Memory B cell (primary cell): Measurements from ENCODE around the gene BTRC.
"Not testable (repeated sequence)": the region's sequence is repeated elsewhere in the genome, so short reads cannot be mapped to it uniquely, and the experiment has no call there.

ENCODE experiments used
- ATAC-seq: fragments of 150-1000 bp; cut with Tn5 transposase; 2 replicates; pipeline ENCODE4 v1.10.0; 2021; ENCODE audit warnings: low read depth, mild to moderate bottlenecking, moderate library complexity
- DNase-seq, 2 donors: peaks; one replicate each; pipeline ENCODE4 v3.0.0; 2022; ENCODE audit warnings: low spot score in 2 of 2
- H3K27ac Mint-ChIP-seq: one replicate; pipeline ENCODE4 v1.8.0; 2022; ENCODE audit warnings: mild to moderate bottlenecking, moderate library complexity, mixed read lengths
- H3K27me3 Mint-ChIP-seq: one replicate; pipeline ENCODE4 v1.8.0; 2022; ENCODE audit warnings: mixed read lengths
- H3K36me3 Mint-ChIP-seq: one replicate; pipeline ENCODE4 v1.8.0; 2022; ENCODE audit warnings: mild to moderate bottlenecking, mixed read lengths
- H3K4me1 Mint-ChIP-seq: one replicate; pipeline ENCODE4 v1.8.0; 2022; ENCODE audit warnings: mixed read lengths
- H3K4me3 Mint-ChIP-seq: one replicate; pipeline ENCODE4 v1.8.0; 2022; ENCODE audit warnings: mild to moderate bottlenecking, moderate library complexity, mixed read lengths
- H3K9me3 Mint-ChIP-seq: one replicate; pipeline ENCODE4 v1.8.0; 2022; ENCODE audit warnings: mixed read lengths

BTRC gene

DNA sequence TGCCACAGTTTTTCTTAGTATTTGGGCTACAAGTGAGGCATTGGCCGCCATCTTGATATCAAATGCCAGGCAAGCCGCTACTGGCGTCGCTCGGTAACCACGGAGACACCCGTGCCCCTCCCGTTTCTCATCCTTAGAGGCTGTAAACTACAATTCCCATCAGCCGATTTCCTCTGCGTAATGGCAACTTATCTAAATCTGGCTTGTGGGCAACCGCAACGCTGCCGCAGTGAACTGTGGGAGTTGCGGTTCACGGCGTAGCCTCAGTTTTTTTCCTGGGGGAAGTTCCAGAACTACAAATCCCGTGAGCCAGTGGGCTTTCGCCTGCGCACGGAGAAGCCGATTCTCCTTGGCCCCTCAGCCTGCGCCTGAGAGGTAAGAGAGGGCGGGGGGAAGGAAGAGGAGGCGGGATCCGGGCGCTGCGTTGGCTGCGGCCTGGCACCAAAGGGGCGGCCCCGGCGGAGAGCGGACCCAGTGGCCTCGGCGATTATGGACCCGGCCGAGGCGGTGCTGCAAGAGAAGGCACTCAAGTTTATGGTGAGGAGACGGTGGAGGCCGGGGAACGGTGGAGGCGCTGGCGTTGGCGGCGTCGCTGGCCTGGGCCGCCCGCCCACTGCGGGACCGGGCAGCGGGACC lies at the start of gene BTRC:
TSS of gene BTRC (plus strand) at position 474 of the 636 bp plus-strand sequence. CDS start at position 490, 16 bp downstream.
- Mint-ChIP-seq H3K36me3 (peaks cover 5% of the 10 kb centered on the region), H3K27me3 (peaks cover 8% of the 10 kb centered on the region), H3K4me3 (peak within 1 kb of the TSS; percentile 99), H3K4me1 (peaks cover 12% of the 10 kb centered on the region), H3K9me3 (no peaks in the 10 kb centered on the region), H3K27ac (peak within 1 kb of the TSS; percentile 98)
- DNase-seq (peak; percentile 89 to 93), ATAC-seq (peak; percentile 90)

GRCh38 chr10:101304316-101304715 lies 49.6 kb upstream of the BTRC start:
- Mint-ChIP-seq H3K36me3 (no peaks in the 10 kb centered on the region), H3K9me3 (no peaks in the 10 kb centered on the region), H3K4me3 (no peak overlapping the region), H3K27me3 (peaks cover 23% of the 10 kb centered on the region), H3K4me1 (no peaks in the 10 kb centered on the region), H3K27ac (no peak overlapping the region)
- no peak for DNase-seq
- ATAC-seq = no peak

- Mint-ChIP-seq H3K27me3 (peaks cover 23% of the 10 kb centered on the region), H3K36me3 (no peaks in the 10 kb centered on the region), H3K9me3 (no peaks in the 10 kb centered on the region), H3K27ac (no peak overlapping the region), H3K4me3 (no peak overlapping the region), H3K4me1 (peaks cover 1% of the 10 kb centered on the region)
- DNase-seq (no peak), ATAC-seq (no peak)
Observed at GRCh38 chr10:101305320-101306241, 48.4 kb upstream of the BTRC start.

GRCh38 chr10:101308051-101308450 lies 45.9 kb upstream of the BTRC start:
- no peak for ATAC-seq
- no peak overlapping the region for H3K27ac Mint-ChIP-seq
- DNase-seq = no peak

DNA sequence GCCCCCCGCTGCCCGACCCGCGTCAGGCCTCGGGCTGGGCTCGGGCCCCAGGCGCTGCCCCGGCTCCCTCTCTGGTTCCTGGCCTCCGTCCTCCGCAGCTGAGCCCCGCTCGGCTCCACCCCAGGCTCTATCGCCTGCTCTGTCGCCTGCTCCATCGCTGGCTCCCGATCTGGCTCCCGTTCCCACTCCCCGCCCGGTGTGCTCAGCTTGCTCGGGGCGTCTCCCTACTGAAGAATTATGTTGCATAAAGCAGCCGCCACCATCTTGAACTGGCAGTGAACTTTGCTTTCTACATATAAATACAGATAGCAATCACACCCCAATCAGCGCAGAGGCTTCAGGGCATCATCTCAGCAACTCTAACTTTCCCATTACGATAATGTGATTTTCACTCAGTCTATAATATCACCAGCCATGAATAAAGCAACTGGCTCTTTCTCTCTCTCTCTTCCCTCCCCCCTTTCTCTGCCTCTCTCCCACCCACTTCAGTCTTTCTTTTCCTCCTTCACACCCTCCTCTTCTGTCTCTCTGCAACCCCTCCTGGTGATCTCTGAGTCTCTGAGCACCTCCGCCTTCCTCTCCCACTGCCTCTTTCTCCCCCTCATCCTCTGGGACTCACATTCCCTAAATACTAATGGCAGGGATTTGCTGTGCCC lies 43.3 kb upstream of the BTRC start:
- H3K9me3 Mint-ChIP-seq = no peaks in the 10 kb centered on the region
- peaks cover 6% of the 10 kb centered on the region for H3K4me1 Mint-ChIP-seq
- no peak for DNase-seq
- H3K36me3 Mint-ChIP-seq = no peaks in the 10 kb centered on the region
- H3K27ac Mint-ChIP-seq = no peak overlapping the region
- H3K4me3 Mint-ChIP-seq = peak overlapping the region; percentile 72
- ATAC-seq = no peak
- peaks cover 20% of the 10 kb centered on the region for H3K27me3 Mint-ChIP-seq

More at GRCh38 chr10:101308051-101308450, 45.9 kb upstream of the BTRC start:
- Mint-ChIP-seq H3K36me3 (no peaks in the 10 kb centered on the region), H3K4me1 (peaks cover 6% of the 10 kb centered on the region), H3K4me3 (no peak overlapping the region), H3K9me3 (no peaks in the 10 kb centered on the region), H3K27me3 (peaks cover 25% of the 10 kb centered on the region)

GRCh38 chr10:101311185-101312066 lies 42.5 kb upstream of the BTRC start:
- ATAC-seq = no peak

GRCh38 chr10:101319241-101319915 lies 34.6 kb upstream of the BTRC start:
- no peaks in the 10 kb centered on the region for H3K36me3 Mint-ChIP-seq
- no peak for DNase-seq
- H3K27ac Mint-ChIP-seq = no peak overlapping the region
- H3K4me3 Mint-ChIP-seq = no peak overlapping the region
- H3K27me3 Mint-ChIP-seq = peaks cover 14% of the 10 kb centered on the region
- no peaks in the 10 kb centered on the region for H3K9me3 Mint-ChIP-seq
- no peak for ATAC-seq
- no peaks in the 10 kb centered on the region for H3K4me1 Mint-ChIP-seq

More at GRCh38 chr10:101311185-101312066, 42.5 kb upstream of the BTRC start:
- Mint-ChIP-seq H3K27me3 (peaks cover 19% of the 10 kb centered on the region), H3K36me3 (no peaks in the 10 kb centered on the region), H3K4me3 (peak overlapping the region; percentile 72), H3K27ac (no peak overlapping the region), H3K4me1 (peaks cover 6% of the 10 kb centered on the region), H3K9me3 (no peaks in the 10 kb centered on the region)
- no peak for DNase-seq

- Mint-ChIP-seq H3K27ac (no peak overlapping the region), H3K36me3 (no peaks in the 10 kb centered on the region), H3K27me3 (peaks cover 15% of the 10 kb centered on the region), H3K4me1 (no peaks in the 10 kb centered on the region), H3K4me3 (no peak overlapping the region), H3K9me3 (no peaks in the 10 kb centered on the region)
- ATAC-seq (no peak), DNase-seq (no peak)
Observed at GRCh38 chr10:101321073-101321472, 32.9 kb upstream of the BTRC start.

DNA sequence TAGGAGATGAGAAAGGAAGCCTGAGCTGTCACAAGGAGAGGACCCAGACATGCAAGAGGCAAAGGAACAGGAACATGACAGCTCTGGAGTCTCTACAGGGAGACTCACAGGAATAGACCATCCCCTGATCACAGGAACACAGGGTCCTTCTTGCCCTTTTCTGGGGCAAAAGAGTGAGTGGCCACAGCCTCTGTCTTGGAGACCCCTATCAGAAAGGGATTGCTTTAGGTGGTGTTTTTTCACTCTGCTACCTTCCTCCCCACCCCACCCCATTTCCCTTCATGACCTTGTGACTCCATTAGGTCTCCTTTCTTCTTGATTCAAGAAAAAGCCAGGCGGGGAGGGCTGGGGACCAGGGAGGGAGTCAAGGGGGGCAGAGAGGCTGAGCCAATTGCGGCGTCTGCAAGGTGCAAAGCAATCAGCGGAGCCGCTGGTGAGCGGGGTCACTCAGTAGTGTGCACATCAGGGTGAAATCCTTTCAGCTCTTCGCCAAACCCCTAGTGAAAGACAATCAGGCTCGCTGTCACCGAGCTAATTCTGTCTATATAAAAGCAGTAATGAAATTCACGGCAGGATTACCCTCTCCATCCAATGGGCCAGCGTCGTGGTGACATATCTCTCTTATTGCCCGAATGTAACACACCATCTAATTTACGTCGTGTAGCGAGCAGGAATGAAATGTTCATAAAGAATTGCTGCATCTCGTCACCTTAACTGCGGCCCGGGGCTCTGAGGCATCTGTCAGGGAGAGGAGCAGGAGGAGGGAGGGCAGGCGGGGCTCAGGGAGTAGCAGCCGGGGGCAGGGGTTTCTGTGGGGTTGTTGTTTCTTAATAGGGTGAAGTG lies 31.5 kb upstream of the BTRC start:
- ATAC-seq (no peak), DNase-seq (no peak)
- Mint-ChIP-seq H3K4me3 (no peak overlapping the region), H3K27ac (no peak overlapping the region), H3K4me1 (no peaks in the 10 kb centered on the region), H3K36me3 (peaks cover 4% of the 10 kb centered on the region), H3K9me3 (peaks cover 3% of the 10 kb centered on the region), H3K27me3 (peaks cover 18% of the 10 kb centered on the region)

DNA sequence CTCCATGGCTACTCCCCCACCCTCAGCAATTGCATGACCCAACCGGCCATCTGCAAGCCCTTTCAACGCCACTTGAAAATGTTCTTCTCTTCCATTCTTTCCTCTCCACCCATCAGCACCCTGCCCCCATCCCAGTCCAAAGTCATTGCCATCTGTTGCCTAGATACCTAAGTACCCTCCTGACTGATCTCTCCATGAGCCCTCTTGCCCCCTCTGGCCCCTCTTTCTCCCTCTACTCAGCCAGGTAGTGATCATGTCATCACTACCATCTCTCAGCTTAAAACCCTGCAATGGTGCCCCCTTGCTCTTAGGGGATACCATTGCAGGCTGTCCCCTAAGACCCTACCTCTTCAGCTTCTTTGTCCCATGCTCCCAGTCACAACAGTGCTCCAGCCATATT lies 30.5 kb upstream of the BTRC start:
- DNase-seq (no peak), ATAC-seq (no peak)
- Mint-ChIP-seq H3K9me3 (peaks cover 3% of the 10 kb centered on the region), H3K27ac (no peak overlapping the region), H3K4me1 (no peaks in the 10 kb centered on the region), H3K36me3 (peaks cover 4% of the 10 kb centered on the region), H3K27me3 (peaks cover 18% of the 10 kb centered on the region), H3K4me3 (no peak overlapping the region)

- H3K36me3 Mint-ChIP-seq, H3K9me3 Mint-ChIP-seq, DNase-seq, H3K4me3 Mint-ChIP-seq, ATAC-seq, H3K4me1 Mint-ChIP-seq, H3K27ac Mint-ChIP-seq: not testable (repeated sequence)
- H3K27me3 Mint-ChIP-seq = peaks cover 14% of the 10 kb centered on the region
Observed at GRCh38 chr10:101327454-101327853, 26.5 kb upstream of the BTRC start.

GRCh38 chr10:101329341-101330032 lies 24.5 kb upstream of the BTRC start:
- Mint-ChIP-seq H3K4me1 (peaks cover 8% of the 10 kb centered on the region), H3K4me3 (no peak overlapping the region), H3K27ac (no peak overlapping the region), H3K9me3 (peaks cover 3% of the 10 kb centered on the region), H3K27me3 (peaks cover 5% of the 10 kb centered on the region), H3K36me3 (peaks cover 4% of the 10 kb centered on the region)
- ATAC-seq (no peak), DNase-seq (no peak)
